Measurements from ENCODE around the gene INTS11.

DNA sequence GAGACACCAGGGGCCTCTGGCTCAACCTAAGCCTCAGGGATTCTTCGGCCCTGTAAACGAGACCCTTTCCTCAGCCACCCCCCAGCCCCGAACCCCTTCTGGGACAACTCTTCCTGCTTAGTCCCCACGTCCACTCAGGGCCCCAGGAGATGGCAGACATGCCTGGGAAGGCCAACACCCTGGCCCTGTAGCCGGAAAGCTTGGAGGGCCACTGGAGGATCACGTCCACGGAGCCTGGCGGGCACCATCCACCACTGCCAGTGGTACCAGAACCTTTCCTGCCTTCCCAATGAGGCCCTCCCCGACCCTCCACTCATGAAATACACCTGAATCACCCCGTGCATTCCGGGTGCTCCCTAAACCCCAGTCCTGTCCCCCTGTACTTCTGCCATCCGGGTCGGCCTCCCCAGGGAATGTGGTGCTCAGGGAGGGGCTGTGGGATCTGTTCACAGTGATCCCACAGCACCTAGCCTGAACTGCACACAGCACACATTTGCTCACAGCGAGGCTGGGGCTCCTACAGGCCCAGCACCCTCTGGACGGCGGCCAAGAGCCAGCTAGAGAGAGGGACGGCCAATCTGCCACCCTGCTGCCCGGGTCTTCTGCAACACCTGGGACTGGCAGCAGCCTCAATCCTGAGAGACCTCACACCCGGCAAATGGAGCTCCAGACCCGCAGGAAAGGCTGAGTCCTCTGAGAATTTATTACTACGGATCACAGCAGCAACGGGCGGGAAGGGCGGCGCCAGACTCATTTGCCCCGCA lies 48.8 kb upstream of the INTS11 start:
- TF ChIP-seq, protein P1, sequence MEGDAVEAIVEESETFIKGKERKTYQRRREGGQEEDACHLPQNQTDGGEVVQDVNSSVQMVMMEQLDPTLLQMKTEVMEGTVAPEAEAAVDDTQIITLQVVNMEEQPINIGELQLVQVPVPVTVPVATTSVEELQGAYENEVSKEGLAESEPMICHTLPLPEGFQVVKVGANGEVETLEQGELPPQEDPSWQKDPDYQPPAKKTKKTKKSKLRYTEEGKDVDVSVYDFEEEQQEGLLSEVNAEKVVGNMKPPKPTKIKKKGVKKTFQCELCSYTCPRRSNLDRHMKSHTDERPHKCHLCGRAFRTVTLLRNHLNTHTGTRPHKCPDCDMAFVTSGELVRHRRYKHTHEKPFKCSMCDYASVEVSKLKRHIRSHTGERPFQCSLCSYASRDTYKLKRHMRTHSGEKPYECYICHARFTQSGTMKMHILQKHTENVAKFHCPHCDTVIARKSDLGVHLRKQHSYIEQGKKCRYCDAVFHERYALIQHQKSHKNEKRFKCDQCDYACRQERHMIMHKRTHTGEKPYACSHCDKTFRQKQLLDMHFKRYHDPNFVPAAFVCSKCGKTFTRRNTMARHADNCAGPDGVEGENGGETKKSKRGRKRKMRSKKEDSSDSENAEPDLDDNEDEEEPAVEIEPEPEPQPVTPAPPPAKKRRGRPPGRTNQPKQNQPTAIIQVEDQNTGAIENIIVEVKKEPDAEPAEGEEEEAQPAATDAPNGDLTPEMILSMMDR (IDR thresholded peaks at IDR 0.05 in 8 of 11, conservative IDR thresholded peaks at IDR 0.05 in 3 of 11) = no peak
- TF ChIP-seq POLR2AphosphoS5 (IDR thresholded peaks at IDR 0.05) = no peak
